Measurements from ENCODE around the gene TBX21.
A peak's percentile ranks its signal among the peaks of the same experiment; 100 is the strongest.

The TBX21 gene

DNA sequence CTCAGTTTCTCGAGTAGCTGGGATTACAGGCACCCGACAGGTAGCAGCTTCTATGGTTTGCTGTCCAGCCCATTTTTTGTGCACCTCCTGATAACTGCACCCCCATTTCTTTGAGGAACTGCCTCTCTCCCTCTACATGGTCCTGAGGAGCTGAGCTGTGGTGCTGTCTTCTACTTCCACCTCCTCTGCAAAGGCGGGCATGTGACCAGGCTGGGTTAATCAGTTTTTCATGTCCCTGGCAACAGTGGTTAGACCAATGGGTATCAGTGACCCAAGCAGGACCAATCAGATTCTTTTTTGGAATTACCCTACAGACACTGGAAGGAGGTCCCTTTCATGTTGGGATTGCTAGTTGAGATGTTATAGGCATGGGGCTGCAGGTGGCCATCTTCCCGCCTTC, 41.3 kb downstream of the TBX21 start:
- DNase-seq (ENCODE audit: low read depth in 2 of 2), result no peak

DNA sequence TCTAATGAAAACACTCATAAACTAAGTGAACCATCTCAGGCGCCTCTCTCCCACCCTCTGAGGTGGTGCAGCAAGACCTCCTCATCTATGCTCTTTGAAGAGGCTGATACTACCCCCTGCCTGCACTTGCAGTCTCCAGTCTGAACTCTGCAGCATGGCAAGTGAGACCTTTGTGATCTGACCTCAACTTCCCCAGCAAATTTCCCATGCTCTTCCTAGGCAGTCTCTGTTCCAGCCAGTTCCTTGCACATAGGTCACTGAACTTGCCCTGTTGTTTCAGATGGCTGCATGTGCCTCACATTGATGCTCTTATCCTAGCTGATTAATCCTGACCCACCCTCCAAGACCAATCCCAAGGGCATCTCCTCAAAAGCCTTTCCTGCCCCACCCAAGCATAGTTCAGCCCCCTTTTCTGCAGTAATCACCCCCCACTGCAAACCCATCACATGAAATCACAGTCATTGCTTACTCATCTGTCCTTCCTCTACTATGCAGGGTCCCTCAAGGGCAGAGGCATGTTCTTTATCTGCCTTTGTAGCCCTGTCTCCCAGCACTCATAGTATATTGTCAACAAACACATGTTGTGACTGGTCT, 42.0 kb downstream of the TBX21 start:
- DNase-seq (ENCODE audit: low read depth in 2 of 2), result no peak

DNA sequence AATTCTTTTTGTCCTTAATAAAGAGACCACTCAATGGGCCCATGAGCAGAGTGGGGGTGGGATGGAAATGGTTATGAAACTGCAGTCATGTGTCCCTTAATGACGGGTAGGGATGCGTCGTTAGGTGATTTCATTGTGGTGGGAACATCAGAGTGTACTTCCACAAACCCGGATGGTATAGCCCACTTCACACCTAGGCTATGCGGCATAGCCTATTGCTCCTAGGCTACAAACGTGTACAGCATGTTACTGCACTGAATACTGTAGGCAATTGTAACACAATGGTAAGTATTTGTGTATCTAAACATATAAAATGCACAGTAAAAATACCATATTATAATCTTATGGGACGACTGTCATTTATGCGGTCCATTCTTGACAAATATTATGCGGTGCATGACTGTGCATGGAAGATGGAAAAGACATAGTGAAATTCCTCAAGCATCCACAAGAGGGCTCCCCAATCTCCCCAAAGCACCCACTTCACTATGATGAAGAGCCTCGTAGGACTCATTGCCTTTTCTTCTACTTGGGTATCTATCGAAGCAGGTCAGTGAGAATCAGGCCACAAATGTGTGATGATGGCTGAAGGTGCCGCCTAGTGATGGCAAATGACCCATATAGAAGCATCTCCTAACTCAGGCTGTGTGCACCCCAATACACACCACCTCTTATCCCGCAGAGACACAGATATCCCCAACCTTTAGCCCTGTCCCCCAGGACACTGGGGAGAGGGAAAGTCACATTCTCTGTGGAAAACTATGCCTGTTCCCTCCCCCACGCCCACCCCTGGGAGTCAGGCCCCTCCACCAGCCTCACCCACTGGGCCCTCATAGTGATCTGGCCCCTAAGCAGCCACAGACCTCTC, 43.5 kb downstream of the TBX21 start:
- peak in 1 of 2 experiments; percentile 7 for DNase-seq (ENCODE audit: low read depth in 2 of 2)

DNA sequence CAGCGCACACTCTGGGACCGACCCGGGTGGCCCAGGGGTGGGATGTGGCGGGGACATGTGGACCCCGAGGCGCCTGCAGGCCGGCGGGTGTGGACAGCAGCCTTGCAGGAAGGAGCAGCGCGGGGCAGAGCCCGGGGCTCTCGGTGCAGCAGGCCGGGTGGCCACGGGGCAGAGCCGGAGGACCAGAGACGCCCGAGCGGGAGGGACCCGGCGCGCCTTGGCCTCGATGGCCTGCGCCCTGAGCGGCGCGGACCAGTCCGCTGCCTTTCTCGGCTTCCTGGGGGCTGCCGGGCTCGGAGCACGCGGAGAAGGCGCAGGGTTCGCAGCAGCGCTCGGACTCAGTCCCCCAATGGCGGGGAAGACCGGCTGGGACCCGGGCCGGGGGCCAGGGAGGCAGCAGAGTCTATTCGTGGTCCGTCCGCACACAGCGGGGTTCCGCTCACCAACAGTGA, 45.2 kb downstream of the TBX21 start:
- no peak for DNase-seq (ENCODE audit: low read depth in 2 of 2)

DNA sequence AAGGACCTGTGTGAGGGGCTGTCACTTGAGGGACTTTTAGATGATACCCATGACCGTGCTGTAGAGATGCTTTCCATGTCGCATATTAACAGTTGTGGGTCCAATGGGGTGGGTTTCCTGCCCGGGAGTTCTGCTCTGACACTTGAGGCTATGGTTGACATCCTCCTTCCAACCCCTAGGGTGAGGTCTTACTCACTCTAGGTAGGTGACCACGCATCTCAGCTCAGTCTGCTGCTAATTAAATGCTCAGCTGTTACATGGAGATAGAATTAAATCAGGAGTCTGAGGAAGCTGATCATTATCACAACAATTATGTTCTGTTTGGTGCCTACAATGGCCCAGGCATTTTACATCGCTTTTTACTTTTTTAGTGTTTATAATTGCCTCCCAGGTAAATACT, 48.4 kb downstream of the TBX21 start:
- no peak for DNase-seq (ENCODE audit: low read depth in 2 of 2)

DNA sequence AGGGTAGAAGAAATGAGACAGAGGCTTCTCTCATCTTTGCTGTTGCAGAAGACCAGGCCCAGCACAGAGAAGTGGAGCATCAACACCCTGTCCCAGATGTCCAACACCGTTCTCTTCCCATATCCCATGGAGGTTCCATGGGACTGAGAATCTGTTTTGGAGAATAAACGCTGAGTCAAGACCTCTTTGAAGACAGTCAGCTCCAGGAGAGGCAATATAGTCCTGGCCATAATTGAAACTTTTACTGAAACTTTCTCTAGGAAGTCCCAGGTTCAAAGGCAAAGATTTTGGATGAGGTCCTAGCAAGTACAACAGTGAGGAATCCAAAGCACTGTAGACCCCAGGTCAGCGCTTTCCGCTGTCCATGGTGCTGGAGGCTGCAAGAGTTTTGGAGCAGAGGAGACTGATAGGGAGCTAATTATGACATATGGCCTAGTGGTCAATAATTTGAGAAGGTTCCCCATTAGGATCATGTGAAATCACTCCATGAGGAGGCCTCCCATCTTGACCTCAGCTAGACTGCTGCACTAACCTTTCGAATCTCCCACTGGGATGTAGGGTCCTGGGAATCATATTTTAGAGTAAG, 52.6 kb downstream of the TBX21 start:
- DNase-seq (ENCODE audit: low read depth in 2 of 2), result peak in 1 of 2 experiments; percentile 7

DNA sequence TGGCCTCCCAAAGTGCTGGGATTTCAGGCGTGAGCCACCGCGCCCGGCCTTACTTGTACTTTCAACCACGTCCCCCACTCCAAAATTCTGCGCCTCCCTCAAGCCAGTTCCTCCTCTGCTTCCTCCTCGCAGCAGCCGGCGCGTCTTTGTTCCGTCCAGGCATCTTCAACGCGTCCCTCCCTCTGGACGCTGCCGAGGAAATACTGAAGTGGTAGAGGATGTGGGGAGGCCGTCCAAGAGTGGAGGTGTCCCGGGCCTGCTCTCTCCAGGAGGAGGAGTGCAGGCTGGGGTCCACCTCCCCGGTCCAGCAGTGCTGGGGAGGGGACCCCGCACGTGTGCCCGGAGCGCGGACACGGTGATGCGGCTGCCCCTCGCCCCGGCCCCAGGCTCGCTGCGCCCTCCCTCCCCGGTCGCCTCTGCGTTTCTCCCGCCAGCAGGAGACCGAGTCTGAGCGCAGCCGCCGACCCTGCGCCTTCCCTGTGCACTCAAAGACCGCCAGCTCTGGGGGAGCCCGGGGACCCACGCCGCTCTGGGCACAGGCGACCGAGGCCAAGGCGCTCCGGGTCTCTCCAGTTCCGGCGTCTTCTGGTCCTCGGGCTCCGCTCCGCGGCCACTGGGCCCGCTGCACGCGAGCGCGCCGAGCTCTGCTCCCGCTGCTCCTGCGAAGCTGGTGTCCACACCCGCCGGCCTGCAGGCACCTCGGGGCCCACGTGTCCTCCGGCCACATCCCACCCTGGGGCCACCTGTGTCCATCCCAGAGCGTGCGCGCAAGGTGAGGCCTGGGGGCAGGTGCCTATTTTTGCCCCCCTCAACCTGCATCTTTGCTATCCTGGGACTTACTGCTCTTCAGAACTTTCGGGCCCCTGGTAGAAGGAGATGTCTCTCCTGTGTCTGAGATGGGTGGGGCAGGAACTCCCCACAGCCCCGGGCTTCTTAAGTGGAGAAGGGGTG, 56.9 kb downstream of the TBX21 start:
- no peak for DNase-seq (ENCODE audit: low read depth in 2 of 2)

DNA sequence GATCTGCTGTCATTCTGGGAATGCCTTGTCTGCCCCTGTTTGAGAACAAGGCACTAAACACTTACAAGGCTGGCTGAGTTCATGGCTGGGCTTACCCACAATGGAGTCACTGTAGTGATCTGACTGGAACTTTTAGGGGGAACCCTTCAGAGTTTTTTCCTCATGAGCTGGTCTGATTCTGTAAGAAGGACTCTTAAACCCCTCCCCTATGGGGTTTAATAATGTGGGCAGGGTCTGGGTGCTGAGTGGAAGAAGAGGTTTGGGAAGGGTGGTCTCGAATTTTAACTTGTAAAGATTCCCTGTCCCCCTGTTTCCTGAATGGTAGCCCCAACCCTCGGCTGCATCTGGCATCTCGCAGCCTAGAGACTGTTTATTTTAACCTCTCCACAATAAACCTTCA, 58.0 kb downstream of the TBX21 start:
- no peak for DNase-seq (ENCODE audit: low read depth in 2 of 2)

DNA sequence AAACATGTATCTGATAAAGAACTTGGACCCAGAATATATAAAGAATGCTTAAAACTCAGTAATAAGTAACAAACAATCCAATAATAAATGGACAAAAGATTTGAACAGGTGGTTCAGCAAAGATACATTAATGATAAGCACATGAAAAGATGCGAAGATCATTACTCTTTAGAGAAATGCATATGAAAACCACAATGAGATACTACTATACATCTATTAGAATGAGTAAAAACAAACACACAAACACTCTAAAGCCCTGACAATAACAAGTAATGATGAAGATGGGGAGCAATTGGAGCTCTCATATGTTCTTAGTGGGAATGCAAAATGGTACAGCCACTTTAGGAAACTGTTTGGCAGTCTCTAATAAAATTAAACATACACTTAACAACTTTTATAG, 59.4 kb downstream of the TBX21 start:
- no peak for DNase-seq (ENCODE audit: low read depth in 2 of 2)

DNA sequence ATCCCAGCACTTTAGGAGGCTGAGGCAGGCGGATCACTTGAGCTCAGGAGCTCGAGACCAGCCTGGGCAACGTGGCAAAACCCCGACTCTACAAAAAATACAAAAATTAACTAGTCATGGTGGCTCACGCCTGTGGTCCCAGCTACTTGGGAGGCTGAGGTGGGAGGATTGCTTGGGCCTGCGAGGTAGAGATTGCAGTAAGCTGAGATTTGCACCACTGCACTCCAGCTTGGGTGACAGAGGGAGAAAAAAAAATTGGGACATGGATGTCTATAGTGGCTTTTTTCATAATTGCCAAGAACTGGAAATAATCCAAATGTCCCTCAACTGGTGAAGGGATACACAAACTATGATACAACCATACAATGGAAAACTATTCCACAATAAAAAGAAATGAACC, 59.9 kb downstream of the TBX21 start:
- DNase-seq (ENCODE audit: low read depth in 2 of 2), result no peak
